ENCODE results near the gene ILKAP.

ILKAP gene

GRCh38 chr2:238242731-238243495 is 39.4 kb upstream of the ILKAP start:
- no peak overlapping the region for H3K9ac ChIP-seq (ENCODE audit: low read length)
- peak overlapping the region; percentile 79 for H3K27ac ChIP-seq (ENCODE audit: low read depth, low read length)
- no peak overlapping the region for H3K4me3 ChIP-seq (ENCODE audit: low read depth in 1 of 2, low read length in 2 of 2)
- H3K4me1 ChIP-seq (ENCODE audit: insufficient read depth, low read length), result peaks cover 26% of the 10 kb centered on the region
- H3K9me3 ChIP-seq (ENCODE audit: low read length), result no peaks in the 10 kb centered on the region
- peaks cover 20% of the 10 kb centered on the region for H3K36me3 ChIP-seq (ENCODE audit: insufficient read depth, low read length)
- H3K27me3 ChIP-seq (ENCODE audit: control insufficient read depth in 1 of 2, insufficient read depth in 2 of 2, low read length in 2 of 2), result no peaks in the 10 kb centered on the region

GRCh38 chr2:238241970-238242369 is 38.5 kb upstream of the ILKAP start:
- H3K9me3 ChIP-seq (ENCODE audit: low read length), result no peaks in the 10 kb centered on the region
- no peaks in the 10 kb centered on the region for H3K27me3 ChIP-seq (ENCODE audit: control insufficient read depth in 1 of 2, insufficient read depth in 2 of 2, low read length in 2 of 2)
- H3K9ac ChIP-seq (ENCODE audit: low read length), result no peak overlapping the region
- H3K27ac ChIP-seq (ENCODE audit: low read depth, low read length), result peak overlapping the region; percentile 79
- peaks cover 26% of the 10 kb centered on the region for H3K4me1 ChIP-seq (ENCODE audit: insufficient read depth, low read length)
- no peak overlapping the region for H3K4me3 ChIP-seq (ENCODE audit: low read depth in 1 of 2, low read length in 2 of 2)
- H3K36me3 ChIP-seq (ENCODE audit: insufficient read depth, low read length), result peaks cover 10% of the 10 kb centered on the region

GRCh38 chr2:238240757-238241711 is 37.5 kb upstream of the ILKAP start:
- Histone ChIP-seq H3K9ac (ENCODE audit: low read length) (no peak overlapping the region), H3K9me3 (ENCODE audit: low read length) (no peaks in the 10 kb centered on the region), H3K36me3 (ENCODE audit: insufficient read depth, low read length) (peaks cover 6% of the 10 kb centered on the region), H3K27ac (ENCODE audit: low read depth, low read length) (peak overlapping the region; percentile 60), H3K27me3 (ENCODE audit: control insufficient read depth in 1 of 2, insufficient read depth in 2 of 2, low read length in 2 of 2) (no peaks in the 10 kb centered on the region), H3K4me3 (ENCODE audit: low read depth in 1 of 2, low read length in 2 of 2) (no peak overlapping the region), H3K4me1 (ENCODE audit: insufficient read depth, low read length) (peaks cover 26% of the 10 kb centered on the region)

DNA sequence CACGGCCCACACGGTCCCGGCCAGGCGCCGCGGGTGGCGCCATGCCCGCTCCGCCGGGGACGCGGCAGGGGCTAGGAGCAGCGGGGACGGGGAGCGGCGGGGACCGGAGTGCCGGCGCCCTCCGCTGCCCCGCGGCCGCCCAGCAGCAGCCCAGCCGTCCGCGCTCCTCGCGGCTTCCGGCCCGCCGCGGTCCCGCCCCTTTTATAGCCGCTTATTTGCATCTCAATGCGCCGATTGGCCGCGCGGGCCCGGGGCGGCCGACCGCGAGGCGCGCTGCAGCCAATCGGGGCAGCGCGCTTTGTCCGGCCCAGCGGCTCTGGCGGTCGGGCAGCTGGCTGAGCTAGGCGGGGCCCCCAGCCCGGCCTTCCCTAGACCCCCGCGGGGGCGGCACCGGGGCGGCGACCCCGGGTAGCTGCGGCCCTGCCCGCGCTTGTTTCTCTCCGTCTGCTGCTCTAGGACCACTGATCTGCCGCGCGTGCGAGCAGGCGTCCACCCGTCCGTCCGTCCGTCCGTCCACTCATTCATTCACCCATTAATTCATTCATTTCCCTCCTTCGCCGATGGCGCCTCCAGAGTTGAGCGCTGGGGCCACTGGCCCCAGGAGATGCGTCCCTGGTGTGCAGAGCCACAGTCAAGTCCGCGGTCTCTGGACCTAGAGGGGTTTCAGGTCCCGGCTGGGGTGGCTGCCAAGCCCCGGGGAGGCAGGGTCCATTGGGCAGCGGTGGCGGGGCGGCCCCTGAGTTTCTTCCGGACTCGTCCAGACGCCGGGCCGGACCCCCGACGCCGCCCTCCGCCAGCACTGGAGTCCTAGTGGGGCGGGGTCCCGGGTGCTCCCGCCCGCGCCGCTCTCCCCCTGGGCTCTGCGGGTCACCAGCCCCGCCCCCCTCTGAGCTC is 36.6 kb upstream of the ILKAP start, which contains the start of gene HES6:
Gene HES6, minus strand, starts transcription at position 176 of the 894 bp plus-strand sequence. Its CDS starts 133 bp downstream, at position 43.
- no peak within 1 kb of the TSS for H3K9ac ChIP-seq (ENCODE audit: low read length)
- no peaks in the 10 kb centered on the region for H3K27me3 ChIP-seq (ENCODE audit: control insufficient read depth in 1 of 2, insufficient read depth in 2 of 2, low read length in 2 of 2)
- H3K4me1 ChIP-seq (ENCODE audit: insufficient read depth, low read length), result peaks cover 26% of the 10 kb centered on the region
- H3K4me3 ChIP-seq (ENCODE audit: low read depth in 1 of 2, low read length in 2 of 2), result peak within 1 kb of the TSS; percentile 53 to 73
- no peaks in the 10 kb centered on the region for H3K9me3 ChIP-seq (ENCODE audit: low read length)
- peak within 1 kb of the TSS; percentile 60 for H3K27ac ChIP-seq (ENCODE audit: low read depth, low read length)
- H3K36me3 ChIP-seq (ENCODE audit: insufficient read depth, low read length), result peaks cover 2% of the 10 kb centered on the region

DNA sequence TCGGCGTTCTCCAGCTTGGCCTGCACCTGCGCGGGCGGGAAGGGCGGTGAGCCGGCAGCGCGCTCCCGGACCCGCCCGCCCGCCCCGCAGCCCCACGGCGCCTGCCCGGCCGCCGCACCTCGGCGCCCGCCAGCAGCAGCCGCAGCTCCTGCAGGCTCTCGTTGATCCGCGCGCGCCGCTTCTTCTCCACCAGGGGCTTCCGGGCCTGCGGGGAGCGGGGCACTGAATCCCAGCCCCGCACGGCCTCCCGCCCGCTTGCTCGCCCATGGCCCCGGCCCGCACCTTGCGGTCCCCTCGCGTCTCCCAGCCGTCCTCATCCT is 36.0 kb upstream of the ILKAP start:
- Histone ChIP-seq H3K4me3 (ENCODE audit: low read depth in 1 of 2, low read length in 2 of 2) (peak overlapping the region; percentile 53 to 73), H3K4me1 (ENCODE audit: insufficient read depth, low read length) (peaks cover 26% of the 10 kb centered on the region), H3K9me3 (ENCODE audit: low read length) (no peaks in the 10 kb centered on the region), H3K27me3 (ENCODE audit: control insufficient read depth in 1 of 2, insufficient read depth in 2 of 2, low read length in 2 of 2) (no peaks in the 10 kb centered on the region), H3K36me3 (ENCODE audit: insufficient read depth, low read length) (no peaks in the 10 kb centered on the region), H3K27ac (ENCODE audit: low read depth, low read length) (peak overlapping the region; percentile 53), H3K9ac (ENCODE audit: low read length) (no peak overlapping the region)

GRCh38 chr2:238238766-238239542 is 35.5 kb upstream of the ILKAP start:
- Histone ChIP-seq H3K4me3 (ENCODE audit: low read depth in 1 of 2, low read length in 2 of 2) (peak overlapping the region; percentile 32 to 73), H3K9ac (ENCODE audit: low read length) (no peak overlapping the region), H3K27me3 (ENCODE audit: control insufficient read depth in 1 of 2, insufficient read depth in 2 of 2, low read length in 2 of 2) (no peaks in the 10 kb centered on the region), H3K36me3 (ENCODE audit: insufficient read depth, low read length) (no peaks in the 10 kb centered on the region), H3K27ac (ENCODE audit: low read depth, low read length) (no peak overlapping the region), H3K4me1 (ENCODE audit: insufficient read depth, low read length) (peaks cover 26% of the 10 kb centered on the region), H3K9me3 (ENCODE audit: low read length) (no peaks in the 10 kb centered on the region)

- no peak overlapping the region for H3K4me3 ChIP-seq (ENCODE audit: low read depth in 1 of 2, low read length in 2 of 2)
- no peak overlapping the region for H3K27ac ChIP-seq (ENCODE audit: low read depth, low read length)
- H3K27me3 ChIP-seq (ENCODE audit: control insufficient read depth in 1 of 2, insufficient read depth in 2 of 2, low read length in 2 of 2), result no peaks in the 10 kb centered on the region
- H3K9ac ChIP-seq (ENCODE audit: low read length), result no peak overlapping the region
- H3K36me3 ChIP-seq (ENCODE audit: insufficient read depth, low read length), result no peaks in the 10 kb centered on the region
- H3K4me1 ChIP-seq (ENCODE audit: insufficient read depth, low read length), result peaks cover 22% of the 10 kb centered on the region
- no peaks in the 10 kb centered on the region for H3K9me3 ChIP-seq (ENCODE audit: low read length)
Observed at GRCh38 chr2:238238311-238238765, 34.8 kb upstream of the ILKAP start.

GRCh38 chr2:238237431-238238135 is 34.1 kb upstream of the ILKAP start:
- no peak overlapping the region for H3K4me3 ChIP-seq (ENCODE audit: low read depth in 1 of 2, low read length in 2 of 2)
- no peak overlapping the region for H3K27ac ChIP-seq (ENCODE audit: low read depth, low read length)
- H3K27me3 ChIP-seq (ENCODE audit: control insufficient read depth in 1 of 2, insufficient read depth in 2 of 2, low read length in 2 of 2), result no peaks in the 10 kb centered on the region
- H3K9ac ChIP-seq (ENCODE audit: low read length), result no peak overlapping the region
- H3K9me3 ChIP-seq (ENCODE audit: low read length), result no peaks in the 10 kb centered on the region
- H3K4me1 ChIP-seq (ENCODE audit: insufficient read depth, low read length), result peaks cover 14% of the 10 kb centered on the region
- H3K36me3 ChIP-seq (ENCODE audit: insufficient read depth, low read length), result no peaks in the 10 kb centered on the region

DNA sequence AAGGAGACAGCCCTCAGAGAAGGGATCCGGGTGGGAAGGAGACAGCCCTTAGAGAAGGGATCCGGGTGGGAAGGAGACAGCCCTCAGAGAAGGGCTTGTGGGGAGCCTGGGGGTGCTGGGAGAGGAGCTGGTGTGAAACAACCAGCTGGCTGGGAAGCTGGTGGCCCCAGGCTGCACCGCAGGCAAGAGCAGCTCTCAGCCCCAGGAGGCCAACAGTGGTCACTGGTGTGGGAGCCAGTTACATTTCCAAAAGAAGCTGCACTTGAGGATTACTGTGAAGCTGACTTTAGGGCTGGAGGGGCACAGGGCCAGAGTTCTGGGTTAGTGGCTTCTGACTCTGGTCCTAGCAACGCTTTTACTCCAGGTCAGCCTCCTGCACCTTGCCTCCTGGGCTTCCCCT is 33.1 kb upstream of the ILKAP start:
- Histone ChIP-seq H3K4me3 (ENCODE audit: low read depth in 1 of 2, low read length in 2 of 2) (no peak overlapping the region), H3K36me3 (ENCODE audit: insufficient read depth, low read length) (no peaks in the 10 kb centered on the region), H3K4me1 (ENCODE audit: insufficient read depth, low read length) (peaks cover 11% of the 10 kb centered on the region), H3K27me3 (ENCODE audit: control insufficient read depth in 1 of 2, insufficient read depth in 2 of 2, low read length in 2 of 2) (no peaks in the 10 kb centered on the region), H3K27ac (ENCODE audit: low read depth, low read length) (no peak overlapping the region), H3K9me3 (ENCODE audit: low read length) (no peaks in the 10 kb centered on the region), H3K9ac (ENCODE audit: low read length) (no peak overlapping the region)

GRCh38 chr2:238235856-238236255 is 32.4 kb upstream of the ILKAP start:
- no peaks in the 10 kb centered on the region for H3K36me3 ChIP-seq (ENCODE audit: insufficient read depth, low read length)
- H3K9ac ChIP-seq (ENCODE audit: low read length), result no peak overlapping the region
- no peaks in the 10 kb centered on the region for H3K27me3 ChIP-seq (ENCODE audit: control insufficient read depth in 1 of 2, insufficient read depth in 2 of 2, low read length in 2 of 2)
- peaks cover 10% of the 10 kb centered on the region for H3K4me1 ChIP-seq (ENCODE audit: insufficient read depth, low read length)
- no peak overlapping the region for H3K27ac ChIP-seq (ENCODE audit: low read depth, low read length)
- H3K4me3 ChIP-seq (ENCODE audit: low read depth in 1 of 2, low read length in 2 of 2), result no peak overlapping the region
- no peaks in the 10 kb centered on the region for H3K9me3 ChIP-seq (ENCODE audit: low read length)

Data from muscle layer of colon (tissue), 2 donors.